ENCODE data around the gene CYLC2.

Gene CYLC2

GRCh38 chr9:102995033-102995432 is at the start of gene CYLC2:
Gene CYLC2 (plus strand): TSS chr9:102995333. CDS start chr9:102995381, 48 bp downstream.
- no peak for DNase-seq (ENCODE audit: low read depth)
- TF ChIP-seq CTCF (IDR thresholded peaks at IDR 0.05; ENCODE audit: control insufficient read depth, extremely low read depth, insufficient read depth), result no peak
- H3K4me3 ChIP-seq (ENCODE audit: low read depth, low read length), result no peak within 1 kb of the TSS

- DNase-seq (ENCODE audit: low read depth), result no peak
- no peak for TF ChIP-seq CTCF (IDR thresholded peaks at IDR 0.05; ENCODE audit: control insufficient read depth, extremely low read depth, insufficient read depth)
- no peak overlapping the region for H3K4me3 ChIP-seq (ENCODE audit: low read depth, low read length)
These were observed 44.8 kb upstream of the CYLC2 start for GRCh38 chr9:102950346-102950745.

GRCh38 chr9:102966999-102967398 is 28.1 kb upstream of the CYLC2 start:
- TF ChIP-seq CTCF (IDR thresholded peaks at IDR 0.05; ENCODE audit: control insufficient read depth, extremely low read depth, insufficient read depth), result no peak
- no peak for DNase-seq (ENCODE audit: low read depth)
- no peak overlapping the region for H3K4me3 ChIP-seq (ENCODE audit: low read depth, low read length)

- no peak for TF ChIP-seq CTCF (IDR thresholded peaks at IDR 0.05; ENCODE audit: control insufficient read depth, extremely low read depth, insufficient read depth)
- no peak for DNase-seq (ENCODE audit: low read depth)
- H3K4me3 ChIP-seq (ENCODE audit: low read depth, low read length), result no peak overlapping the region
These were observed 27.2 kb upstream of the CYLC2 start for GRCh38 chr9:102967979-102968378.

GRCh38 chr9:102972780-102973179 is 22.4 kb upstream of the CYLC2 start:
- no peak for DNase-seq (ENCODE audit: low read depth)
- TF ChIP-seq CTCF (IDR thresholded peaks at IDR 0.05; ENCODE audit: control insufficient read depth, extremely low read depth, insufficient read depth), result no peak
- H3K4me3 ChIP-seq (ENCODE audit: low read depth, low read length), result no peak overlapping the region

GRCh38 chr9:102974530-102974929 is 20.6 kb upstream of the CYLC2 start:
- no peak for DNase-seq (ENCODE audit: low read depth)

More at GRCh38 chr9:102974530-102974929, 20.6 kb upstream of the CYLC2 start:
- no peak for TF ChIP-seq CTCF (IDR thresholded peaks at IDR 0.05; ENCODE audit: control insufficient read depth, extremely low read depth, insufficient read depth)
- H3K4me3 ChIP-seq (ENCODE audit: low read depth, low read length), result no peak overlapping the region

All from LNCaP clone FGC (cell line).